Astrocyte (in vitro differentiated cells and primary cell): Measurements from ENCODE around the gene GIPC3. TPM values are rescaled to one million over a fixed set of nuclear protein-coding genes. Genes with fewer than 3 reads are reported as not detected.

Experiments used
- DNase-seq: peaks from one replicate; pipeline ENCODE4 v3.0.0-alpha.2; 2010; ENCODE audit warnings: low read depth
- FAIRE-seq: peaks from 2 replicates; lab custom pipeline; 2011; peaks lifted over from hg19 to GRCh38; lab: Jason Lieb, UNC
- H2AFZ ChIP-seq: 2 replicates; pipeline ENCODE4 v1.6.0; 2012; ENCODE audit warnings: low read depth, low read length, inconsistent platforms
- H3K27ac ChIP-seq: 2 replicates; pipeline ENCODE4 v1.5.1; 2011; ENCODE audit warnings: low read depth, low read length, inconsistent platforms
- H3K27me3 ChIP-seq: 2 replicates; pipeline ENCODE4 v1.6.0; 2011; ENCODE audit warnings: low read length, inconsistent platforms; ENCODE audit not compliant: insufficient read depth
- H3K36me3 ChIP-seq: 2 replicates; pipeline ENCODE4 v1.5.1; 2011; ENCODE audit warnings: low read length, inconsistent platforms; ENCODE audit not compliant: insufficient read depth
- H3K4me1 ChIP-seq: 2 replicates; pipeline ENCODE4 v1.5.1; 2011; ENCODE audit warnings: low read length, inconsistent platforms; ENCODE audit not compliant: insufficient read depth
- H3K4me2 ChIP-seq: 2 replicates; pipeline ENCODE4 v1.6.0; 2012; ENCODE audit warnings: low read length, inconsistent platforms
- H3K4me3 ChIP-seq: 2 replicates; pipeline ENCODE4 v1.5.1; 2011; ENCODE audit warnings: low read depth, mild to moderate bottlenecking, low read length, inconsistent platforms; ENCODE audit not compliant: insufficient read depth
- H3K79me2 ChIP-seq: 2 replicates; pipeline ENCODE4 v1.6.0; 2012; ENCODE audit warnings: mild to moderate bottlenecking, low read length, inconsistent platforms; ENCODE audit not compliant: insufficient read depth
- H3K9ac ChIP-seq: 2 replicates; pipeline ENCODE4 v1.6.0; 2012; ENCODE audit warnings: mild to moderate bottlenecking, low read length, inconsistent platforms
- H3K9me3 ChIP-seq: 2 replicates; pipeline ENCODE4 v1.5.1; 2012; ENCODE audit warnings: low read depth, mild to moderate bottlenecking, low read length, inconsistent platforms; ENCODE audit not compliant: insufficient read depth
- H4K20me1 ChIP-seq: 2 replicates; pipeline ENCODE4 v1.6.0; 2012; ENCODE audit warnings: low read length, inconsistent platforms; ENCODE audit not compliant: insufficient read depth
- H3K27ac Mint-ChIP-seq: one replicate; pipeline ENCODE4 v1.8.0; 2021; ENCODE audit warnings: mild to moderate bottlenecking, mixed read lengths; ENCODE audit not compliant: unreplicated experiment
- H3K27me3 Mint-ChIP-seq: one replicate; pipeline ENCODE4 v1.8.0; 2021; ENCODE audit warnings: low read depth, mixed read lengths; ENCODE audit not compliant: unreplicated experiment
- H3K36me3 Mint-ChIP-seq: one replicate; pipeline ENCODE4 v1.8.0; 2021; ENCODE audit warnings: low read depth, mixed read lengths; ENCODE audit not compliant: unreplicated experiment
- H3K4me1 Mint-ChIP-seq: one replicate; pipeline ENCODE4 v1.8.0; 2021; ENCODE audit warnings: low read depth, mixed read lengths; ENCODE audit not compliant: unreplicated experiment
- H3K4me3 Mint-ChIP-seq: one replicate; pipeline ENCODE4 v1.8.0; 2021; ENCODE audit warnings: mild to moderate bottlenecking, moderate library complexity, mixed read lengths; ENCODE audit not compliant: unreplicated experiment
- H3K9me3 Mint-ChIP-seq: one replicate; pipeline ENCODE4 v1.8.0; 2021; ENCODE audit warnings: mild to moderate bottlenecking, mixed read lengths; ENCODE audit not compliant: unreplicated experiment
- CTCF ChIP-seq: IDR thresholded peaks from 2 replicates; pipeline ENCODE4 v1.5.1; 2011; ENCODE audit warnings: low read depth, mild to moderate bottlenecking, inconsistent platforms, low read length, moderate library complexity; ENCODE audit not compliant: insufficient read depth
- EZH2 ChIP-seq: IDR thresholded peaks from 2 replicates; pipeline ENCODE4 v1.6.1; 2012; ENCODE audit warnings: mild to moderate bottlenecking, low read length, inconsistent platforms; ENCODE audit not compliant: insufficient read depth
- total RNA-seq: library from RNA; stranded (reverse); gene quantifications from 2 replicates; pipeline ENCODE4 v1.2.1, GENCODE V29; 2021

GIPC3 gene
- total RNA-seq, 1 donor from 2014 or later = 0.09 TPM

- no peak overlapping the region for H3K4me3 ChIP-seq
- no peaks in the 10 kb centered on the region for H3K9me3 Mint-ChIP-seq
- no peak overlapping the region for H3K27ac ChIP-seq
- DNase-seq = no peak
- peaks cover 4% of the 10 kb centered on the region for H3K4me1 Mint-ChIP-seq
- H3K4me2 ChIP-seq = no peak overlapping the region
- H3K79me2 ChIP-seq = peaks cover 37% of the 10 kb centered on the region
- no peaks in the 10 kb centered on the region for H3K27me3 ChIP-seq
- TF ChIP-seq EZH2 (no peak), CTCF (no peak)
- H3K27ac Mint-ChIP-seq = no peak overlapping the region
- H3K9ac ChIP-seq = no peak overlapping the region
- peaks cover 6% of the 10 kb centered on the region for H3K36me3 Mint-ChIP-seq
- H4K20me1 ChIP-seq = peaks cover 31% of the 10 kb centered on the region
- no peak overlapping the region for H3K4me3 Mint-ChIP-seq
- H3K27me3 Mint-ChIP-seq = no peaks in the 10 kb centered on the region
- H3K9me3 ChIP-seq = no peaks in the 10 kb centered on the region
- no peak for FAIRE-seq
- H3K4me1 ChIP-seq = peaks cover 10% of the 10 kb centered on the region
- H2AFZ ChIP-seq = no peak overlapping the region
- H3K36me3 ChIP-seq = no peaks in the 10 kb centered on the region
Observed at GRCh38 chr19:3621689-3622088, 36.4 kb downstream of the GIPC3 start.

- peaks cover 10% of the 10 kb centered on the region for H3K4me1 ChIP-seq
- no peaks in the 10 kb centered on the region for H3K9me3 Mint-ChIP-seq
- no peak overlapping the region for H3K4me3 ChIP-seq
- peaks cover 4% of the 10 kb centered on the region for H3K36me3 Mint-ChIP-seq
- no peaks in the 10 kb centered on the region for H3K9me3 ChIP-seq
- no peak for TF ChIP-seq CTCF
- TF ChIP-seq EZH2 = no peak
- H3K36me3 ChIP-seq = no peaks in the 10 kb centered on the region
- H3K27ac Mint-ChIP-seq = no peak overlapping the region
- H2AFZ ChIP-seq = no peak overlapping the region
- DNase-seq (no peak), FAIRE-seq (no peak)
- peaks cover 37% of the 10 kb centered on the region for H3K79me2 ChIP-seq
- peaks cover 4% of the 10 kb centered on the region for H3K4me1 Mint-ChIP-seq
- no peak overlapping the region for H3K4me3 Mint-ChIP-seq
- H3K4me2 ChIP-seq = no peak overlapping the region
- no peak overlapping the region for H3K9ac ChIP-seq
- no peaks in the 10 kb centered on the region for H3K27me3 Mint-ChIP-seq
- peaks cover 31% of the 10 kb centered on the region for H4K20me1 ChIP-seq
- no peaks in the 10 kb centered on the region for H3K27me3 ChIP-seq
- H3K27ac ChIP-seq = no peak overlapping the region
Observed at GRCh38 chr19:3622224-3622623, 36.9 kb downstream of the GIPC3 start.

GRCh38 chr19:3623716-3624115 lies 38.4 kb downstream of the GIPC3 start:
- H3K4me3 Mint-ChIP-seq = no peak overlapping the region
- peaks cover 3% of the 10 kb centered on the region for H3K36me3 Mint-ChIP-seq
- Histone ChIP-seq H3K9me3 (no peaks in the 10 kb centered on the region), H3K4me1 (peaks cover 10% of the 10 kb centered on the region), H3K4me3 (no peak overlapping the region), H3K27ac (no peak overlapping the region), H3K36me3 (no peaks in the 10 kb centered on the region), H3K79me2 (peaks cover 37% of the 10 kb centered on the region), H3K9ac (no peak overlapping the region), H4K20me1 (peaks cover 31% of the 10 kb centered on the region), H3K27me3 (no peaks in the 10 kb centered on the region), H3K4me2 (no peak overlapping the region), H2AFZ (no peak overlapping the region)
- no peaks in the 10 kb centered on the region for H3K9me3 Mint-ChIP-seq
- DNase-seq (no peak), FAIRE-seq (no peak)
- peaks cover 4% of the 10 kb centered on the region for H3K4me1 Mint-ChIP-seq
- no peak for TF ChIP-seq EZH2
- TF ChIP-seq CTCF = no peak
- no peak overlapping the region for H3K27ac Mint-ChIP-seq
- H3K27me3 Mint-ChIP-seq = no peaks in the 10 kb centered on the region
